Measurements from ENCODE around the gene SMNDC1.

SMNDC1 gene

DNA sequence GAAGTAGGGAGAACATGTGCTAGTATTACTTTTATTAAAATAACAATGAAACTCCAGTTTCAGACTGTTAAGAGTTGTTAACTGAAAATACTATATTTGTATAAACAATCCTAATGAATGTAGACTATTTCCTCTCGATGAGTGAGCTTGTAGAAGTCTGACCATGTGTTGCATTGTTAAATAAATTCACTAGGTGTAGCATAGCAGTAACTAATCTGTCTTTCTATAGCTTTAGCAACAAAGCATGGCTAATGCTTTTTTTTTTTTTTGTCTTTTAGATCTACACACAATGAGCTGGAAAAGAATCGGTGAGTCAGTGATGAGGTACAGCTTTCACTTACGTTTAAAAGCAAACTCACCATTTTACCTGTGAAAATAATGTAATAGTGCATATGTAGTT is 60.2 kb downstream of the SMNDC1 start:
- DNase-seq: no peak

DNA sequence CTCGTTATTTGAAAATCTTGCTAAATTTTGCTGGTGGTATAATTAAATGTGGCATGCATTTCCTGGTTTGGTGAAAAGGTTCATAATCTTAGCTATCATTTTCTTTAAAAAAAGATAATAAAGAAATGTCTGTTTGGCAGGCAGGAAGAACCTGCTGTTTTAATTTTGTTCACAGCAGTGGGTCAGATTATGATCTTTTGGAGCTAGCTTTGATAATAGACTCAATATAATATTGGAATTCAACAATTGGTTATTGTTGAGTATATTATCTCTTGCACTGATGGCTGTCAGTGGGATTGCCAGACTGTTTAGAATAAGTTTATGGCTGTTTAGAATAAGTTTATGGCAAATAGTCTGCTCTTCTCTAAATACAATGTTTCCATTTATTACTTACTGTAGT is 62.2 kb downstream of the SMNDC1 start:
- no peak for DNase-seq

DNA sequence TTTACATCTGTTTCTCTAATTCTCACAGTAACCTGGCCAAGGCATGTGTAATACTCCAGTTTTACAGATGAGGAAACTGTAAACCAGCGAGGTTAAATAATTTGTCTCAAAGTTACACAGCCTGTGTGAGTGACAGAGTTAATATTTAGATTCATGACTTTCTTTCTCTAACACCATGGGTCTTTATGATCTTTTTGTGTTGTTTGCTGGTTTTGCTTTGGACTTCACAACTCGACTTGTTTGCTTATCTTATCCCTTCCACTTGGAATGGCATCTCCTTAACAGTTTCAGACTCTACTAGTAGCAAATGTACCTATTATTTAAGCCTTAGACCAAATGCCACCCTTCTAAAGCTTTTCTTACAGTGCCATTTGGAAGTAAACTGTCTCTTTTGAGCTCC is 62.9 kb downstream of the SMNDC1 start:
- no peak for DNase-seq

DNA sequence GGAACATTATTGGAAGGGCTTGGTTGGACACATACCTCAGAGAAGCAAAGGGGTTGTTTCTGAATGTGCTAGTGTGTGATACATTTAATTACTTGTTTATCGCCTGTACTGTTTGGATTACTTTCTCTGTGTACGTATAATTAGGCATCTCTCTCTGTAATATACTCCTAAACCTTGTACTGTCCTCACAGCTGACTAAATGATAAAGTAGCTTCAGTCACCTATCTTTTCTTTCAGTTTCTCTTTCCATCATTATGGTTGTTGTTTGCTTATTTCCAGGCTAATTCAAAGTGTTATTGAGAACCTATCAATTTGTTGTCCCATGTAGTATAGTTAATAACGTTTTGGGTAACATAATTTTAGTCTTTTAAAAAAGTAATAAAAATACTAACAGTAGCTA is 63.3 kb downstream of the SMNDC1 start:
- no peak for DNase-seq
